SK-N-SH treated with all-trans-retinoic acid at 6 μM for 48 hours (cell line): ENCODE measurements around the gene SH3GLB1.

ENCODE experiments used
- ZFP3 ChIP-seq: fragments of 250-450 bp; sonication (Bioruptor Pico); IDR thresholded peaks from 2 replicates; pipeline ENCODE4 v1.5.0; 2020; ENCODE audit warnings: mild to moderate bottlenecking, moderate library complexity
- TF ChIP-seq, protein P1 (sequence below): fragments of 250-450 bp; sonication (Bioruptor Pico); IDR thresholded peaks from 2 replicates; pipeline ENCODE4 v1.8.0; 2020; ENCODE audit warnings: mild to moderate bottlenecking, moderate library complexity, borderline replicate concordance
- TF ChIP-seq, protein P2 (sequence below): fragments of 250-450 bp; sonication (Bioruptor Pico); IDR thresholded peaks from 2 replicates; pipeline ENCODE4 v1.5.1; 2020; ENCODE audit warnings: low read depth, mild to moderate bottlenecking, moderate library complexity

DNA sequence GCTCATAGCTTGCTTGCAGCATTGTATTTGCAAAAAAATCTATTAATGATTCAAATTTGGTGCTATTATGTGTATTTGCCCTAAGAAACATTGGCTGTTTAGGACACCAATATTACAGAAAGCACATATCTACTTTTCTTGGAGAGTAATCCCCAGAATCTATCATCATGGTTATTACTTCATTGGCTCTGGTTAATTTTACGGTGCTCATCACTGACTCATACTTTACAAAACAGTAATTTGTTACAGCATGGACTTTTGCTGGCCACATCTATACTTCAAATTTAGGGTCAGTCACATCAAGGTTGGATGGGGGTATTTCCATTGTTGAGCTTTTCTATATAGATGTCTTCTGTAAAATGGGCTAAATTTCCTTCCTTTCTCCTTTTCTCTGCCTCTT lies 45.7 kb downstream of the SH3GLB1 start:
- TF ChIP-seq ZFP3 (CRISPR knock-in tag) = no peak
- TF ChIP-seq, protein P1, sequence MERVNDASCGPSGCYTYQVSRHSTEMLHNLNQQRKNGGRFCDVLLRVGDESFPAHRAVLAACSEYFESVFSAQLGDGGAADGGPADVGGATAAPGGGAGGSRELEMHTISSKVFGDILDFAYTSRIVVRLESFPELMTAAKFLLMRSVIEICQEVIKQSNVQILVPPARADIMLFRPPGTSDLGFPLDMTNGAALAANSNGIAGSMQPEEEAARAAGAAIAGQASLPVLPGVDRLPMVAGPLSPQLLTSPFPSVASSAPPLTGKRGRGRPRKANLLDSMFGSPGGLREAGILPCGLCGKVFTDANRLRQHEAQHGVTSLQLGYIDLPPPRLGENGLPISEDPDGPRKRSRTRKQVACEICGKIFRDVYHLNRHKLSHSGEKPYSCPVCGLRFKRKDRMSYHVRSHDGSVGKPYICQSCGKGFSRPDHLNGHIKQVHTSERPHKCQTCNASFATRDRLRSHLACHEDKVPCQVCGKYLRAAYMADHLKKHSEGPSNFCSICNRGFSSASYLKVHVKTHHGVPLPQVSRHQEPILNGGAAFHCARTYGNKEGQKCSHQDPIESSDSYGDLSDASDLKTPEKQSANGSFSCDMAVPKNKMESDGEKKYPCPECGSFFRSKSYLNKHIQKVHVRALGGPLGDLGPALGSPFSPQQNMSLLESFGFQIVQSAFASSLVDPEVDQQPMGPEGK (CRISPR knock-in tag) = no peak
- TF ChIP-seq, protein P2, sequence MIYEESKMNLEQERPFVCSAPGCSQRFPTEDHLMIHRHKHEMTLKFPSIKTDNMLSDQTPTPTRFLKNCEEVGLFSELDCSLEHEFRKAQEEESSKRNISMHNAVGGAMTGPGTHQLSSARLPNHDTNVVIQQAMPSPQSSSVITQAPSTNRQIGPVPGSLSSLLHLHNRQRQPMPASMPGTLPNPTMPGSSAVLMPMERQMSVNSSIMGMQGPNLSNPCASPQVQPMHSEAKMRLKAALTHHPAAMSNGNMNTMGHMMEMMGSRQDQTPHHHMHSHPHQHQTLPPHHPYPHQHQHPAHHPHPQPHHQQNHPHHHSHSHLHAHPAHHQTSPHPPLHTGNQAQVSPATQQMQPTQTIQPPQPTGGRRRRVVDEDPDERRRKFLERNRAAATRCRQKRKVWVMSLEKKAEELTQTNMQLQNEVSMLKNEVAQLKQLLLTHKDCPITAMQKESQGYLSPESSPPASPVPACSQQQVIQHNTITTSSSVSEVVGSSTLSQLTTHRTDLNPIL (CRISPR knock-in tag) = no peak
